ENCODE measurements around the gene ADCY2. TPM values are rescaled to one million over a fixed set of nuclear protein-coding genes. Genes with fewer than 3 reads are reported as not detected.

The ADCY2 gene
- total and polyA plus RNA-seq, 2 experiments from 2014 or later: 23.8 to 74.9 TPM

- H3K27ac Mint-ChIP-seq: peak overlapping the region; percentile 17; the same call in 1 of the 2 replicates
- H3K27ac ChIP-seq (ENCODE audit: low read depth): peak overlapping the region; percentile 57
- 0 out of 2 replicates have a peak overlapping the region, but pooled peaks have one; percentile 5 for H3K4me2 ChIP-seq
- DNase-seq (ENCODE audit: low spot score) (no peak), ATAC-seq (no peak)
- H3K79me2 ChIP-seq (replicated peaks; ENCODE audit: insufficient read depth): peaks cover 94% of the 10 kb centered on the region
- H3F3A ChIP-seq (replicated peaks; ENCODE audit: low read depth): no peaks in the 10 kb centered on the region; the same call in 1 of the 2 replicates
- H3K36me3 Mint-ChIP-seq (ENCODE audit: low read depth): peaks cover 55% of the 10 kb centered on the region
- H4K20me1 ChIP-seq (replicated peaks; ENCODE audit: insufficient read depth): no peaks in the 10 kb centered on the region
- TF ChIP-seq ZNF331 (CRISPR knock-in tag; IDR thresholded peaks at IDR 0.05; ENCODE audit: low read depth) (no peak), CTCF (conservative IDR thresholded peaks at IDR 0.05; ENCODE audit: low read depth in 2 of 2) (no peak), STAT1 (IDR thresholded peaks at IDR 0.05; ENCODE audit: unreplicated experiment) (no peak), ZNF114 (CRISPR knock-in tag; IDR thresholded peaks at IDR 0.05) (no peak), ZNF462 (CRISPR knock-in tag; IDR thresholded peaks at IDR 0.05) (no peak), POLR2AphosphoS5 (IDR thresholded peaks at IDR 0.05; ENCODE audit: low read depth) (no peak), REST (IDR thresholded peaks at IDR 0.05; ENCODE audit: unreplicated experiment) (no peak), NANOG (IDR thresholded peaks at IDR 0.05; ENCODE audit: borderline replicate concordance) (no peak), ETS1 (IDR thresholded peaks at IDR 0.05) (no peak), JUNB (IDR thresholded peaks at IDR 0.05; ENCODE audit: unreplicated experiment) (no peak), CREB1 (CRISPR knock-in tag; IDR thresholded peaks at IDR 0.05; ENCODE audit: low read depth) (no peak), EZH2 (IDR thresholded peaks at IDR 0.05; ENCODE audit: low read depth, unreplicated experiment) (no peak), EZH2phosphoT487 (IDR thresholded peaks at IDR 0.05; ENCODE audit: unreplicated experiment) (no peak)
- no peak overlapping the region for H3K4me3 Mint-ChIP-seq
- H3K4me1 Mint-ChIP-seq: peaks cover 80% of the 10 kb centered on the region
- no peak overlapping the region for H2AFZ ChIP-seq
- no peaks in the 10 kb centered on the region for H3K27me3 Mint-ChIP-seq (ENCODE audit: insufficient read depth, low read depth, poor library complexity)
- H3K4me1 ChIP-seq (ENCODE audit: insufficient read depth): peaks cover 74% of the 10 kb centered on the region
- H3K4me3 ChIP-seq: no peak overlapping the region
- H3K9me2 ChIP-seq (ENCODE audit: insufficient read depth): no peaks in the 10 kb centered on the region
- H3K27me3 ChIP-seq (ENCODE audit: insufficient read depth): no peaks in the 10 kb centered on the region
- peaks cover 7% of the 10 kb centered on the region; the same call in 1 of the 2 replicates for H3K36me3 ChIP-seq (ENCODE audit: insufficient read depth)
- H3K9me3 Mint-ChIP-seq: no peaks in the 10 kb centered on the region
Observed at GRCh38 chr5:7425830-7426229, 29.9 kb downstream of the ADCY2 start.

All from GM23338 (cell line).